ENCODE results near the gene ZBTB7C.

DNA sequence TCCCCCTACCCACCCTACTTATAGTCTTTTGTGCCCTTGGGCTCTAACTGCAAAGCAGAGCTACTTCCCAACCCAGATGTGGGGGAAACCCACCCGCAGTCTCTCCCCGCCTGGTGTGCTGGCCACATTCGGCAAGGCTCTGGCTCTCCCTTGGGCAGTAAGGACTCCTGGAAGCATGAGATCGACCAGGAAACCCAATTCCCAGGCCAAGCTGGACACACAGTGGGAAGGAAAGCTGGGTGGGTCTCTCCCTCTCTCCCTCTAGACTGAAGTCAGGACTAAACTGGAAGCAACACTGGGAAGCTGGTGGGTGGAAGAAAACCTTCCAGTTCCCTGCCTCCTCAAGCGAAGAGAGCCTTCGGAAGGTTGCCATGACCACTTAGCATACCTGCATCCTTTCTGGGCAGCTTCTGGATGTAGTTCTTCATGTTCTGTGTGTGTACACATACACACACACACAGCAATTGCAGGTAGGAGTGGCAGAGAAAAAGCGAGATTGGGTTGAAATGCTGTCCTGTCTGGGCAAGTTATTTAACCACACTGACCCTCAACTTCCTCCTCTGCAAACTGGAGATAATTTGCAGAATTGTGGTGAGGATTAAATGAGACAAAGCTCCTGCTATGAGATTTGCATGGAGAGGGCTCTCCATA is 33.9 kb downstream of the ZBTB7C start:
- TF ChIP-seq KDM1A (IDR thresholded peaks at IDR 0.05; ENCODE audit: low read depth) (no peak), SMC3 (IDR thresholded peaks at IDR 0.05) (no peak), EP300 (IDR thresholded peaks at IDR 0.05) (no peak), RAD21 (conservative IDR thresholded peaks at IDR 0.05 in 1 of 2, IDR thresholded peaks at IDR 0.05 in 1 of 2) (no peak), HDAC2 (IDR thresholded peaks at IDR 0.05) (no peak), POLR2A (IDR thresholded peaks at IDR 0.05; ENCODE audit: low read length) (no peak)
- TF ChIP-seq, protein P1, sequence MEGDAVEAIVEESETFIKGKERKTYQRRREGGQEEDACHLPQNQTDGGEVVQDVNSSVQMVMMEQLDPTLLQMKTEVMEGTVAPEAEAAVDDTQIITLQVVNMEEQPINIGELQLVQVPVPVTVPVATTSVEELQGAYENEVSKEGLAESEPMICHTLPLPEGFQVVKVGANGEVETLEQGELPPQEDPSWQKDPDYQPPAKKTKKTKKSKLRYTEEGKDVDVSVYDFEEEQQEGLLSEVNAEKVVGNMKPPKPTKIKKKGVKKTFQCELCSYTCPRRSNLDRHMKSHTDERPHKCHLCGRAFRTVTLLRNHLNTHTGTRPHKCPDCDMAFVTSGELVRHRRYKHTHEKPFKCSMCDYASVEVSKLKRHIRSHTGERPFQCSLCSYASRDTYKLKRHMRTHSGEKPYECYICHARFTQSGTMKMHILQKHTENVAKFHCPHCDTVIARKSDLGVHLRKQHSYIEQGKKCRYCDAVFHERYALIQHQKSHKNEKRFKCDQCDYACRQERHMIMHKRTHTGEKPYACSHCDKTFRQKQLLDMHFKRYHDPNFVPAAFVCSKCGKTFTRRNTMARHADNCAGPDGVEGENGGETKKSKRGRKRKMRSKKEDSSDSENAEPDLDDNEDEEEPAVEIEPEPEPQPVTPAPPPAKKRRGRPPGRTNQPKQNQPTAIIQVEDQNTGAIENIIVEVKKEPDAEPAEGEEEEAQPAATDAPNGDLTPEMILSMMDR (IDR thresholded peaks at IDR 0.05): no peak
- TF ChIP-seq, protein P2, sequence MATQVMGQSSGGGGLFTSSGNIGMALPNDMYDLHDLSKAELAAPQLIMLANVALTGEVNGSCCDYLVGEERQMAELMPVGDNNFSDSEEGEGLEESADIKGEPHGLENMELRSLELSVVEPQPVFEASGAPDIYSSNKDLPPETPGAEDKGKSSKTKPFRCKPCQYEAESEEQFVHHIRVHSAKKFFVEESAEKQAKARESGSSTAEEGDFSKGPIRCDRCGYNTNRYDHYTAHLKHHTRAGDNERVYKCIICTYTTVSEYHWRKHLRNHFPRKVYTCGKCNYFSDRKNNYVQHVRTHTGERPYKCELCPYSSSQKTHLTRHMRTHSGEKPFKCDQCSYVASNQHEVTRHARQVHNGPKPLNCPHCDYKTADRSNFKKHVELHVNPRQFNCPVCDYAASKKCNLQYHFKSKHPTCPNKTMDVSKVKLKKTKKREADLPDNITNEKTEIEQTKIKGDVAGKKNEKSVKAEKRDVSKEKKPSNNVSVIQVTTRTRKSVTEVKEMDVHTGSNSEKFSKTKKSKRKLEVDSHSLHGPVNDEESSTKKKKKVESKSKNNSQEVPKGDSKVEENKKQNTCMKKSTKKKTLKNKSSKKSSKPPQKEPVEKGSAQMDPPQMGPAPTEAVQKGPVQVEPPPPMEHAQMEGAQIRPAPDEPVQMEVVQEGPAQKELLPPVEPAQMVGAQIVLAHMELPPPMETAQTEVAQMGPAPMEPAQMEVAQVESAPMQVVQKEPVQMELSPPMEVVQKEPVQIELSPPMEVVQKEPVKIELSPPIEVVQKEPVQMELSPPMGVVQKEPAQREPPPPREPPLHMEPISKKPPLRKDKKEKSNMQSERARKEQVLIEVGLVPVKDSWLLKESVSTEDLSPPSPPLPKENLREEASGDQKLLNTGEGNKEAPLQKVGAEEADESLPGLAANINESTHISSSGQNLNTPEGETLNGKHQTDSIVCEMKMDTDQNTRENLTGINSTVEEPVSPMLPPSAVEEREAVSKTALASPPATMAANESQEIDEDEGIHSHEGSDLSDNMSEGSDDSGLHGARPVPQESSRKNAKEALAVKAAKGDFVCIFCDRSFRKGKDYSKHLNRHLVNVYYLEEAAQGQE (IDR thresholded peaks at IDR 0.05): no peak
- TF ChIP-seq, protein P3, sequence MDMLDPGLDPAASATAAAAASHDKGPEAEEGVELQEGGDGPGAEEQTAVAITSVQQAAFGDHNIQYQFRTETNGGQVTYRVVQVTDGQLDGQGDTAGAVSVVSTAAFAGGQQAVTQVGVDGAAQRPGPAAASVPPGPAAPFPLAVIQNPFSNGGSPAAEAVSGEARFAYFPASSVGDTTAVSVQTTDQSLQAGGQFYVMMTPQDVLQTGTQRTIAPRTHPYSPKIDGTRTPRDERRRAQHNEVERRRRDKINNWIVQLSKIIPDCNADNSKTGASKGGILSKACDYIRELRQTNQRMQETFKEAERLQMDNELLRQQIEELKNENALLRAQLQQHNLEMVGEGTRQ (IDR thresholded peaks at IDR 0.05): no peak
- TF ChIP-seq, protein P4, sequence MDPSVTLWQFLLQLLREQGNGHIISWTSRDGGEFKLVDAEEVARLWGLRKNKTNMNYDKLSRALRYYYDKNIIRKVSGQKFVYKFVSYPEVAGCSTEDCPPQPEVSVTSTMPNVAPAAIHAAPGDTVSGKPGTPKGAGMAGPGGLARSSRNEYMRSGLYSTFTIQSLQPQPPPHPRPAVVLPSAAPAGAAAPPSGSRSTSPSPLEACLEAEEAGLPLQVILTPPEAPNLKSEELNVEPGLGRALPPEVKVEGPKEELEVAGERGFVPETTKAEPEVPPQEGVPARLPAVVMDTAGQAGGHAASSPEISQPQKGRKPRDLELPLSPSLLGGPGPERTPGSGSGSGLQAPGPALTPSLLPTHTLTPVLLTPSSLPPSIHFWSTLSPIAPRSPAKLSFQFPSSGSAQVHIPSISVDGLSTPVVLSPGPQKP (IDR thresholded peaks at IDR 0.05; ENCODE audit: low read depth, low read length): no peak
- TF ChIP-seq, protein P5, sequence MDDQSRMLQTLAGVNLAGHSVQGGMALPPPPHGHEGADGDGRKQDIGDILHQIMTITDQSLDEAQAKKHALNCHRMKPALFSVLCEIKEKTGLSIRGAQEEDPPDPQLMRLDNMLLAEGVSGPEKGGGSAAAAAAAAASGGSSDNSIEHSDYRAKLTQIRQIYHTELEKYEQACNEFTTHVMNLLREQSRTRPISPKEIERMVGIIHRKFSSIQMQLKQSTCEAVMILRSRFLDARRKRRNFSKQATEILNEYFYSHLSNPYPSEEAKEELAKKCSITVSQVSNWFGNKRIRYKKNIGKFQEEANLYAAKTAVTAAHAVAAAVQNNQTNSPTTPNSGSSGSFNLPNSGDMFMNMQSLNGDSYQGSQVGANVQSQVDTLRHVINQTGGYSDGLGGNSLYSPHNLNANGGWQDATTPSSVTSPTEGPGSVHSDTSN (IDR thresholded peaks at IDR 0.05): no peak

Measured in A549 (cell line).